ENCODE data around the gene TMEM61.

DNA sequence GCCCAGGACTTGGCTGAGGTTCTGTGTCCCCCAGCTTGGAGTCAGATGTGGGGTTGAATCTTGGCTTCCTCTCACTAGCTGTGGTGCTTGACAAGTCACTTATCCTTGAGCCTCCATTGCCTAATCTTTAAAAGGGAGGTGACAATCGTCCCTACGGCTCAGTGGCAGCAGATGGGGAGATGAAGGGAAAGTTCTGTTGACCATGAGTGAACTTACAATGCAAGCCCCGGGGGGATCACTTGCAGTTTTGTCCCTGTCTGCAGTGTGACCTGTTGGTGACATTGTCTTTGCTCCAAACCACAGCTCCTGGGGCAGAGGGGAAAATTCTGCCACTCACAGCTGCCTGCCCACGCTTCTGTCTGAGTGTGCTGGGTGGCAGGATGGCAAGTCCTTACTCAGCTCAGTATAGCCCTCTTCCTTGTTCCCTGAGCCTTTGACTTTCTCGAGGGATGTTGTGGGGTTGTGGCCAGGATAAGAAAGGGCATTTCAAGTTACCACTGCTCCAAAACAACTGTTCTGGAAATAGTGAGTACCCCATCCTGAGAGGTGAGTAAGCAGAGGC lies 60.6 kb downstream of the TMEM61 start:
- TF ChIP-seq, protein P1, sequence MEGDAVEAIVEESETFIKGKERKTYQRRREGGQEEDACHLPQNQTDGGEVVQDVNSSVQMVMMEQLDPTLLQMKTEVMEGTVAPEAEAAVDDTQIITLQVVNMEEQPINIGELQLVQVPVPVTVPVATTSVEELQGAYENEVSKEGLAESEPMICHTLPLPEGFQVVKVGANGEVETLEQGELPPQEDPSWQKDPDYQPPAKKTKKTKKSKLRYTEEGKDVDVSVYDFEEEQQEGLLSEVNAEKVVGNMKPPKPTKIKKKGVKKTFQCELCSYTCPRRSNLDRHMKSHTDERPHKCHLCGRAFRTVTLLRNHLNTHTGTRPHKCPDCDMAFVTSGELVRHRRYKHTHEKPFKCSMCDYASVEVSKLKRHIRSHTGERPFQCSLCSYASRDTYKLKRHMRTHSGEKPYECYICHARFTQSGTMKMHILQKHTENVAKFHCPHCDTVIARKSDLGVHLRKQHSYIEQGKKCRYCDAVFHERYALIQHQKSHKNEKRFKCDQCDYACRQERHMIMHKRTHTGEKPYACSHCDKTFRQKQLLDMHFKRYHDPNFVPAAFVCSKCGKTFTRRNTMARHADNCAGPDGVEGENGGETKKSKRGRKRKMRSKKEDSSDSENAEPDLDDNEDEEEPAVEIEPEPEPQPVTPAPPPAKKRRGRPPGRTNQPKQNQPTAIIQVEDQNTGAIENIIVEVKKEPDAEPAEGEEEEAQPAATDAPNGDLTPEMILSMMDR (conservative IDR thresholded peaks at IDR 0.05 in 1 of 2, IDR thresholded peaks at IDR 0.05 in 1 of 2; ENCODE audit: low read depth in 1 of 2, low read length in 2 of 2): no peak
- no peak for TF ChIP-seq EZH2 (IDR thresholded peaks at IDR 0.05; ENCODE audit: low read length, missing control alignments)
